WTC11 (cell line): ENCODE measurements around the gene USP48. TPM values are rescaled to one million over a fixed set of nuclear protein-coding genes. Genes with fewer than 3 reads are reported as not detected.

ENCODE experiments used
- ATAC-seq: fragments of 200-7000 bp; cut with Tn5 transposase; 2 replicates; pipeline ENCODE4 v1.10.0; 2021; ENCODE audit warnings: mild to moderate bottlenecking, moderate library complexity
- CTCF ChIA-PET: fragments of 300-600 bp; sonication (Branson Sonifier 250); formaldehyde crosslinking; loops from one replicate; lab custom pipeline; 2021; ENCODE audit warnings: antibody characterized with exemption; lab: Charles Lee
- POLR2A ChIA-PET: fragments of 350-600 bp; sonication (Branson Sonifier 250); formaldehyde crosslinking; loops from one replicate; lab custom pipeline; 2021; ENCODE audit warnings: antibody characterized with exemption; lab: Charles Lee
- DNase-seq: peaks from one replicate; pipeline ENCODE4 v3.0.0; 2021; ENCODE audit warnings: low spot score
- H3K27ac Mint-ChIP-seq: 2 replicates; pipeline ENCODE4 v1.8.0; 2021; ENCODE audit warnings: mixed read lengths
- H3K27me3 Mint-ChIP-seq: 2 replicates; pipeline ENCODE4 v1.8.0; 2021; ENCODE audit warnings: low read depth, mild to moderate bottlenecking, moderate library complexity, mixed read lengths
- H3K36me3 Mint-ChIP-seq: 2 replicates; pipeline ENCODE4 v1.8.0; 2021; ENCODE audit warnings: mixed read lengths
- H3K4me1 Mint-ChIP-seq: 2 replicates; pipeline ENCODE4 v1.8.0; 2022; ENCODE audit warnings: mixed read lengths
- H3K4me3 Mint-ChIP-seq: 2 replicates; pipeline ENCODE4 v1.8.0; 2021; ENCODE audit warnings: mild to moderate bottlenecking, moderate library complexity, mixed read lengths
- H3K9me3 Mint-ChIP-seq: 2 replicates; pipeline ENCODE4 v1.8.0; 2021; ENCODE audit warnings: mixed read lengths
- AR ChIP-seq: fragments of 250-450 bp; sonication (Bioruptor Pico); IDR thresholded peaks from 2 replicates; pipeline ENCODE4 v1.9.0; 2021; ENCODE audit warnings: mild to moderate bottlenecking
- CREB1 ChIP-seq: sonication (generic); formaldehyde crosslinking; IDR thresholded peaks from 2 replicates; pipeline ENCODE4 v1.8.0; 2023; ENCODE audit warnings: mild to moderate bottlenecking, missing genetic modification reagents
- ETV6 ChIP-seq: sonication (generic); formaldehyde crosslinking; IDR thresholded peaks from 2 replicates; pipeline ENCODE4 v1.8.1; 2022; ENCODE audit warnings: mild to moderate bottlenecking, missing genetic modification reagents
- FOXJ3 ChIP-seq: sonication (generic); formaldehyde crosslinking; IDR thresholded peaks from 2 replicates; pipeline ENCODE4 v1.9.0; 2021; ENCODE audit warnings: missing genetic modification reagents, mild to moderate bottlenecking, borderline replicate concordance
- GTF2I ChIP-seq: fragments of 250-450 bp; sonication (Bioruptor Pico); conservative IDR thresholded peaks from 2 replicates; pipeline ENCODE4 v1.4.0; 2021; ENCODE audit warnings: mild to moderate bottlenecking
- MLX ChIP-seq: sonication (generic); formaldehyde crosslinking; IDR thresholded peaks from 2 replicates; pipeline ENCODE4 v1.8.1; 2023; ENCODE audit warnings: mild to moderate bottlenecking, missing genetic modification reagents, moderate library complexity
- MXD4 ChIP-seq: fragments of 250-450 bp; sonication (Bioruptor Pico); IDR thresholded peaks from 2 replicates; pipeline ENCODE4 v1.8.0; 2021; ENCODE audit warnings: mild to moderate bottlenecking, moderate library complexity, borderline replicate concordance
- NFYB ChIP-seq: sonication (generic); formaldehyde crosslinking; conservative IDR thresholded peaks from 2 replicates; pipeline ENCODE4 v1.8.0; 2022; ENCODE audit warnings: low read depth, missing genetic modification reagents
- NR3C1 ChIP-seq: sonication (generic); formaldehyde crosslinking; conservative IDR thresholded peaks from 2 replicates; pipeline ENCODE4 v1.8.1; 2023; ENCODE audit warnings: low read depth, mild to moderate bottlenecking, missing genetic modification reagents
- OVOL2 ChIP-seq: fragments of 250-450 bp; sonication (Bioruptor Pico); IDR thresholded peaks from 2 replicates; pipeline ENCODE4 v1.9.0; 2021; ENCODE audit warnings: mild to moderate bottlenecking, borderline replicate concordance
- PRDM15 ChIP-seq: sonication (generic); formaldehyde crosslinking; IDR thresholded peaks from 2 replicates; pipeline ENCODE4 v1.8.0; 2022; ENCODE audit warnings: missing genetic modification reagents
- RELA ChIP-seq: sonication (generic); formaldehyde crosslinking; IDR thresholded peaks from 2 replicates; pipeline ENCODE4 v1.8.1; 2022; ENCODE audit warnings: missing genetic modification reagents, mild to moderate bottlenecking, borderline replicate concordance
- STAT6 ChIP-seq: sonication (generic); formaldehyde crosslinking; conservative IDR thresholded peaks from 2 replicates; pipeline ENCODE4 v1.8.1; 2023; ENCODE audit warnings: mild to moderate bottlenecking, low read depth, missing genetic modification reagents, moderate library complexity
- TEAD4 ChIP-seq: sonication (generic); formaldehyde crosslinking; IDR thresholded peaks from 2 replicates; pipeline ENCODE4 v1.8.0; 2022; ENCODE audit warnings: mild to moderate bottlenecking, missing genetic modification reagents
- ZNF317 ChIP-seq: sonication (generic); formaldehyde crosslinking; IDR thresholded peaks from 2 replicates; pipeline ENCODE4 v1.8.1; 2023; ENCODE audit warnings: low read depth, mild to moderate bottlenecking, moderate library complexity, missing genetic modification reagents, borderline replicate concordance
- total RNA-seq: library from RNA; stranded (reverse); gene quantifications from 3 replicates; pipeline ENCODE4 v1.2.3, GENCODE V29; 2021
- TF ChIP-seq, protein P1 (sequence below): sonication (generic); formaldehyde crosslinking; IDR thresholded peaks from 2 replicates; pipeline ENCODE4 v1.8.0; 2022; ENCODE audit warnings: mild to moderate bottlenecking, missing genetic modification reagents
- TF ChIP-seq, protein P2 (sequence below): sonication (generic); formaldehyde crosslinking; IDR thresholded peaks from 2 replicates; pipeline ENCODE4 v1.8.1; 2023; ENCODE audit warnings: mild to moderate bottlenecking, missing genetic modification reagents
- TF ChIP-seq, protein P3 (sequence below): sonication (generic); formaldehyde crosslinking; IDR thresholded peaks from 2 replicates; pipeline ENCODE4 v1.8.1; 2022; ENCODE audit warnings: low read depth, mild to moderate bottlenecking, moderate library complexity, missing genetic modification reagents, borderline replicate concordance
- TF ChIP-seq, protein P4 (sequence below): sonication (generic); formaldehyde crosslinking; IDR thresholded peaks from 2 replicates; pipeline ENCODE4 v1.8.1; 2022; ENCODE audit warnings: low read depth, missing genetic modification reagents, borderline replicate concordance

The USP48 gene
- total RNA-seq, 1 experiment from 2014 or later = 86.9 TPM

DNA sequence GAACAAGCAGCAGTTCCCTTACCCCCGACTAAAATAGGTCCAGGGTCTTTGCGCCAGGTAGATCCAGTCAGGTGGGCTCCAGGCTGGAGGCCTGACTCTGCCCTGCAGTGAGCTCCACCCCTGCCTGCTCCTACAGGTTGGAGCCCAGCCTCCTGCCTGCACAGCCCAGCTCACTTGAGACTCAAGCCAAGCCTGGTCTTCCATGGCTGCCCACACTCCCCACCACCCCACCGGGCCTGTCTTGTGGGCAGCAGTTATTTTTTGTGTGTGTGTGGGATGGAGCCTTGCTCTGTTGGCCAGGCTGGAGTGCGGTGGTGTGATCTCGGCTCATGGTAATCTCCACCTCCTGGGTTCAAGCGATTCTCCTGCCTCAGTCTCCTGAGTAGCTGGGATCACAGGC, 142.3 kb downstream of the USP48 start:
- ATAC-seq (no peak), DNase-seq (no peak)
- H3K27me3 Mint-ChIP-seq = no peaks in the 10 kb centered on the region
- CTCF ChIA-PET = interaction anchor here (1.0 kb wide), 1 partner anchor 84 kb away, joined by 3 read pairs; no protein-coding TSS in a partner anchor
- no peaks in the 10 kb centered on the region for H3K36me3 Mint-ChIP-seq
- POLR2A ChIA-PET = no interaction called here
- H3K27ac Mint-ChIP-seq = no peak overlapping the region
- H3K4me3 Mint-ChIP-seq = no peak overlapping the region
- H3K9me3 Mint-ChIP-seq = no peaks in the 10 kb centered on the region
- H3K4me1 Mint-ChIP-seq = peaks cover 18% of the 10 kb centered on the region
- no peak for TF ChIP-seq NFYB (CRISPR knock-in tag)
- no peak for TF ChIP-seq PRDM15 (CRISPR knock-in tag)
- TF ChIP-seq STAT6 (CRISPR knock-in tag) = no peak
- no peak for TF ChIP-seq OVOL2
- no peak for TF ChIP-seq MLX (CRISPR knock-in tag)
- no peak for TF ChIP-seq ZNF317
- no peak for TF ChIP-seq RELA (CRISPR knock-in tag)
- TF ChIP-seq, all 79 proteins: peak for 0

DNA sequence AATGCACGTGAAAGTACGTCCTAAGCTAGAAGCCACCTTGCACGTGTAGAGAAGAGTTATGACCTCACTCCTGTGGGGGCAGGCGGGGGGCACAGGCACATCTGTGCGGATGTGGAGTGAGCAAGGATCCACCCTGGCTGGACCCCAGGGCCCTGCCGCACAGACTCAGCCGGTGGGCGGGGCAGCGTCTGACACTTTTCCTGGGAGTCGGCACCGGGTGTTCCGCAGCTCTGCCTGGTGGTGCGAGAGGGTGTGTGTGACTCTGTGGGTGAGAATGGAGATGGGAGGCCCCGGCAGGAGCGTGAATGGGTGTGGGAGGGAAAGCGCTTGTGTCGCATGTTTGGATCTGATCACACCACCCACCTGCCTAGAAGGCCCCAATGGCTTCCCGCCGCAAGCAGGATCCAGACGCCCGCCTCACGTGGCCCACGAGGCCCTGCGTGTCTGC, 143.3 kb downstream of the USP48 start:
- CTCF ChIA-PET = interaction anchor here (1.0 to 1.4 kb wide), 2 partner anchors 83 to 128 kb away, joined by 3 read pairs; no protein-coding TSS in a partner anchor
- TF ChIP-seq, protein P1, sequence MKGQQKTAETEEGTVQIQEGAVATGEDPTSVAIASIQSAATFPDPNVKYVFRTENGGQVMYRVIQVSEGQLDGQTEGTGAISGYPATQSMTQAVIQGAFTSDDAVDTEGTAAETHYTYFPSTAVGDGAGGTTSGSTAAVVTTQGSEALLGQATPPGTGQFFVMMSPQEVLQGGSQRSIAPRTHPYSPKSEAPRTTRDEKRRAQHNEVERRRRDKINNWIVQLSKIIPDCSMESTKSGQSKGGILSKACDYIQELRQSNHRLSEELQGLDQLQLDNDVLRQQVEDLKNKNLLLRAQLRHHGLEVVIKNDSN (CRISPR knock-in tag) = no peak
- no peak for TF ChIP-seq ETV6
- TF ChIP-seq OVOL2 = no peak
- TF ChIP-seq, protein P2, sequence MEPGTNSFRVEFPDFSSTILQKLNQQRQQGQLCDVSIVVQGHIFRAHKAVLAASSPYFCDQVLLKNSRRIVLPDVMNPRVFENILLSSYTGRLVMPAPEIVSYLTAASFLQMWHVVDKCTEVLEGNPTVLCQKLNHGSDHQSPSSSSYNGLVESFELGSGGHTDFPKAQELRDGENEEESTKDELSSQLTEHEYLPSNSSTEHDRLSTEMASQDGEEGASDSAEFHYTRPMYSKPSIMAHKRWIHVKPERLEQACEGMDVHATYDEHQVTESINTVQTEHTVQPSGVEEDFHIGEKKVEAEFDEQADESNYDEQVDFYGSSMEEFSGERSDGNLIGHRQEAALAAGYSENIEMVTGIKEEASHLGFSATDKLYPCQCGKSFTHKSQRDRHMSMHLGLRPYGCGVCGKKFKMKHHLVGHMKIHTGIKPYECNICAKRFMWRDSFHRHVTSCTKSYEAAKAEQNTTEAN (CRISPR knock-in tag) = no peak
- TF ChIP-seq NR3C1 (CRISPR knock-in tag) = no peak
- TF ChIP-seq, protein P3, sequence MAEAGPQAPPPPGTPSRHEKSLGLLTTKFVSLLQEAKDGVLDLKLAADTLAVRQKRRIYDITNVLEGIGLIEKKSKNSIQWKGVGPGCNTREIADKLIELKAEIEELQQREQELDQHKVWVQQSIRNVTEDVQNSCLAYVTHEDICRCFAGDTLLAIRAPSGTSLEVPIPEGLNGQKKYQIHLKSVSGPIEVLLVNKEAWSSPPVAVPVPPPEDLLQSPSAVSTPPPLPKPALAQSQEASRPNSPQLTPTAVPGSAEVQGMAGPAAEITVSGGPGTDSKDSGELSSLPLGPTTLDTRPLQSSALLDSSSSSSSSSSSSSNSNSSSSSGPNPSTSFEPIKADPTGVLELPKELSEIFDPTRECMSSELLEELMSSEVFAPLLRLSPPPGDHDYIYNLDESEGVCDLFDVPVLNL (CRISPR knock-in tag) = no peak
- no peak for TF ChIP-seq CREB1 (CRISPR knock-in tag)
- TF ChIP-seq, protein P4, sequence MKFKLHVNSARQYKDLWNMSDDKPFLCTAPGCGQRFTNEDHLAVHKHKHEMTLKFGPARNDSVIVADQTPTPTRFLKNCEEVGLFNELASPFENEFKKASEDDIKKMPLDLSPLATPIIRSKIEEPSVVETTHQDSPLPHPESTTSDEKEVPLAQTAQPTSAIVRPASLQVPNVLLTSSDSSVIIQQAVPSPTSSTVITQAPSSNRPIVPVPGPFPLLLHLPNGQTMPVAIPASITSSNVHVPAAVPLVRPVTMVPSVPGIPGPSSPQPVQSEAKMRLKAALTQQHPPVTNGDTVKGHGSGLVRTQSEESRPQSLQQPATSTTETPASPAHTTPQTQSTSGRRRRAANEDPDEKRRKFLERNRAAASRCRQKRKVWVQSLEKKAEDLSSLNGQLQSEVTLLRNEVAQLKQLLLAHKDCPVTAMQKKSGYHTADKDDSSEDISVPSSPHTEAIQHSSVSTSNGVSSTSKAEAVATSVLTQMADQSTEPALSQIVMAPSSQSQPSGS (CRISPR knock-in tag) = no peak
- TF ChIP-seq MXD4 (CRISPR knock-in tag) = no peak
- no peak for TF ChIP-seq GTF2I (CRISPR knock-in tag)
- TF ChIP-seq TEAD4 (CRISPR knock-in tag) = no peak
- TF ChIP-seq AR (CRISPR knock-in tag) = no peak
- TF ChIP-seq FOXJ3 (CRISPR knock-in tag) = no peak

More for the DNA sequence above, 143.3 kb downstream of the USP48 start:
- Mint-ChIP-seq H3K27me3 (no peaks in the 10 kb centered on the region), H3K4me1 (peaks cover 18% of the 10 kb centered on the region), H3K36me3 (no peaks in the 10 kb centered on the region), H3K27ac (no peak overlapping the region), H3K9me3 (no peaks in the 10 kb centered on the region), H3K4me3 (no peak overlapping the region)
- no peak for DNase-seq
- POLR2A ChIA-PET = no interaction called here
- peak; percentile 45 for ATAC-seq
